Muscle of leg (tissue), 11 donors: ENCODE results near the gene AUP1. TPM values are rescaled to one million over a fixed set of nuclear protein-coding genes. Genes with fewer than 3 reads are reported as not detected.

Source experiments
- DNase-seq: peaks from one replicate; pipeline ENCODE4 v3.0.0; 2013
- H3K27ac ChIP-seq: one replicate; pipeline ENCODE4 v1.5.1; 2013; ENCODE audit warnings: mild to moderate bottlenecking, low read length, control low read depth
- H3K27me3 ChIP-seq: one replicate; pipeline ENCODE4 v1.6.1; 2013; ENCODE audit warnings: low read length; ENCODE audit not compliant: control insufficient read depth, insufficient read depth
- H3K36me3 ChIP-seq: one replicate; pipeline ENCODE4 v1.6.1; 2013; ENCODE audit warnings: low read length; ENCODE audit not compliant: control insufficient read depth, insufficient read depth
- H3K4me1 ChIP-seq: one replicate; pipeline ENCODE4 v1.6.1; 2013; ENCODE audit warnings: low read length; ENCODE audit not compliant: control insufficient read depth, insufficient read depth
- H3K4me3 ChIP-seq: one replicate; pipeline ENCODE4 v1.5.1; 2013; ENCODE audit warnings: low read length, control low read depth
- H3K9me3 ChIP-seq: replicated peaks from 2 replicates; pipeline ENCODE4 v1.6.1; 2013; ENCODE audit warnings: low read depth, low read length; ENCODE audit not compliant: control insufficient read depth
- WGBS: methylation state at CpG from one replicate; pipeline ENCODE4 v1.1.5; 2013; ENCODE audit warnings: missing lambda C conversion rate; ENCODE audit not compliant: insufficient coverage; 5-methylcytosine and 5-hydroxymethylcytosine counted together
- polyA plus RNA-seq, 8 donors: library from polyadenylated mRNA; unstranded; fragments of 120-200 nt; gene quantifications; one replicate each; pipeline versions ENCODE4 v1.2.1 to v1.2.3, GENCODE V29; 2013; ENCODE audit warnings: inconsistent platforms in 1 of 8, low replicate concordance in 1 of 8; ENCODE audit not compliant: insufficient read length in 8 of 8, insufficient read depth in 1 of 8
- total RNA-seq: library from RNA; stranded (reverse); fragments of 120-200 nt; gene quantifications from one replicate; pipeline ENCODE4 v1.2.4, GENCODE V29; 2013

The AUP1 gene
- total and polyA plus RNA-seq, 9 donors: 58.5 to 84.9 (median 66.2) TPM

GRCh38 chr2:74538881-74539339 lies 9.4 kb upstream of the AUP1 start:
- no peak for DNase-seq
- WGBS: 78% methylated on average over 6 of the region's 7 CpGs
- Histone ChIP-seq H3K27me3 (no peaks in the 10 kb centered on the region), H3K4me3 (no peak overlapping the region), H3K9me3 (no peaks in the 10 kb centered on the region), H3K36me3 (no peaks in the 10 kb centered on the region), H3K4me1 (no peaks in the 10 kb centered on the region), H3K27ac (no peak overlapping the region)

- H3K27ac ChIP-seq: no peak overlapping the region
- no peaks in the 10 kb centered on the region for H3K9me3 ChIP-seq
- 55% methylated on average over 4 of the region's 4 CpGs for WGBS
- no peak overlapping the region for H3K4me3 ChIP-seq
- DNase-seq: peak; percentile 12
- H3K36me3 ChIP-seq: peaks cover 10% of the 10 kb centered on the region
- no peaks in the 10 kb centered on the region for H3K4me1 ChIP-seq
- H3K27me3 ChIP-seq: no peaks in the 10 kb centered on the region
Measured at GRCh38 chr2:74537140-74537539, 7.6 kb upstream of the AUP1 start.

- Histone ChIP-seq H3K27ac (no peak overlapping the region), H3K4me3 (no peak overlapping the region), H3K36me3 (peaks cover 16% of the 10 kb centered on the region), H3K9me3 (no peaks in the 10 kb centered on the region), H3K27me3 (no peaks in the 10 kb centered on the region), H3K4me1 (peaks cover 4% of the 10 kb centered on the region)
- 92% methylated on average over 17 of the region's 23 CpGs for WGBS
- no peak for DNase-seq
Measured at GRCh38 chr2:74536166-74536950, 6.9 kb upstream of the AUP1 start.

- Histone ChIP-seq H3K36me3 (peaks cover 22% of the 10 kb centered on the region), H3K27ac (no peak overlapping the region), H3K9me3 (no peaks in the 10 kb centered on the region), H3K4me3 (no peak overlapping the region), H3K27me3 (no peaks in the 10 kb centered on the region), H3K4me1 (peaks cover 13% of the 10 kb centered on the region)
- WGBS: 93% methylated on average over 10 of the region's 10 CpGs
- no peak for DNase-seq
Measured at GRCh38 chr2:74535440-74535965, 6.0 kb upstream of the AUP1 start.

GRCh38 chr2:74534411-74534810 lies 4.9 kb upstream of the AUP1 start:
- WGBS: 84% methylated on average over 9 of the region's 12 CpGs

GRCh38 chr2:74533464-74533863 lies 4.0 kb upstream of the AUP1 start:
- H3K4me3 ChIP-seq: no peak overlapping the region
- H3K4me1 ChIP-seq: peaks cover 20% of the 10 kb centered on the region
- no peak overlapping the region for H3K27ac ChIP-seq
- 94% methylated on average over 2 of the region's 4 CpGs for WGBS
- no peaks in the 10 kb centered on the region for H3K27me3 ChIP-seq
- H3K36me3 ChIP-seq: peaks cover 23% of the 10 kb centered on the region
- no peak for DNase-seq
- no peaks in the 10 kb centered on the region for H3K9me3 ChIP-seq

More at GRCh38 chr2:74534411-74534810, 4.9 kb upstream of the AUP1 start:
- Histone ChIP-seq H3K36me3 (peaks cover 22% of the 10 kb centered on the region), H3K27me3 (no peaks in the 10 kb centered on the region), H3K9me3 (no peaks in the 10 kb centered on the region), H3K27ac (no peak overlapping the region), H3K4me3 (no peak overlapping the region), H3K4me1 (peaks cover 13% of the 10 kb centered on the region)
- peak; percentile 7 for DNase-seq

GRCh38 chr2:74532222-74532621 lies 2.7 kb upstream of the AUP1 start:
- Histone ChIP-seq H3K27ac (no peak overlapping the region), H3K4me1 (peaks cover 25% of the 10 kb centered on the region), H3K4me3 (no peak overlapping the region), H3K9me3 (no peaks in the 10 kb centered on the region), H3K36me3 (peaks cover 36% of the 10 kb centered on the region), H3K27me3 (no peaks in the 10 kb centered on the region)
- DNase-seq: peak; percentile 65

GRCh38 chr2:74531666-74532065 lies 2.2 kb upstream of the AUP1 start:
- no peaks in the 10 kb centered on the region for H3K27me3 ChIP-seq
- WGBS: 86% methylated on average over 7 of the region's 7 CpGs
- H3K4me1 ChIP-seq: peaks cover 25% of the 10 kb centered on the region
- peak; percentile 7 for DNase-seq
- no peak overlapping the region for H3K4me3 ChIP-seq
- no peak overlapping the region for H3K27ac ChIP-seq
- H3K9me3 ChIP-seq: no peaks in the 10 kb centered on the region
- H3K36me3 ChIP-seq: peaks cover 41% of the 10 kb centered on the region

GRCh38 chr2:74530239-74531187 lies 1.0 kb upstream of the AUP1 start:
- Histone ChIP-seq H3K27ac (peak overlapping the region; percentile 96), H3K27me3 (no peaks in the 10 kb centered on the region), H3K9me3 (no peaks in the 10 kb centered on the region), H3K4me3 (peak overlapping the region; percentile 99), H3K36me3 (peaks cover 53% of the 10 kb centered on the region), H3K4me1 (peaks cover 25% of the 10 kb centered on the region)
- WGBS: under 1% methylated on average over 23 of the region's 54 CpGs
- peak; percentile 62 for DNase-seq
